GM18505 (cell line): Measurements from ENCODE around the gene GART.
A peak's percentile ranks its signal among the peaks of the same experiment; 100 is the strongest.

ENCODE experiments used
- ATAC-seq: cut with Tn5 transposase; IDR thresholded peaks from one replicate; pipeline ENCODE4 v1.9.1; 2021; ENCODE audit not compliant: unreplicated experiment
- POLR2A ChIP-seq: IDR thresholded peaks from 4 replicates; pipeline ENCODE4 v1.6.1; 2011; ENCODE audit warnings: borderline replicate concordance; ENCODE audit not compliant: insufficient read depth, insufficient read length; ENCODE audit errors: extremely low read depth

The GART gene

DNA sequence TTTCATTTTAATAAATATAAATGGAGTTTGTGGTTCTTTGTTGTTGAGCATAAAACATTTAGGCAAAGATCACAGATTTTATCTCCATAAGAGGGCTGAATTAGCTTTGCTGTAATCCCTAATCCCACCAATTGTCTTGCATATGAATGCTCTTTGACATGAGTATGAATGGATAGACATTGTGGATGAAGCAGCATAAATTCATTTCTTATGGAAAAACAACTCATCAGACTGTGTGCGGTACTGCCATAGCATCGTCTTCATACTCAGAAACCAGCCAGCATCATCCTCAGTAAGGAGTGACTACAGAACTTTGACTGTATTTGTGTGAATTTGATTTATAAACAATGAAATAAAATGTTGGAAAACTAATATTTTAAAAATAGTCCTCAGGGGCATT lies 20.5 kb upstream of the GART start:
- TF ChIP-seq POLR2A: no peak
- ATAC-seq: no peak

DNA sequence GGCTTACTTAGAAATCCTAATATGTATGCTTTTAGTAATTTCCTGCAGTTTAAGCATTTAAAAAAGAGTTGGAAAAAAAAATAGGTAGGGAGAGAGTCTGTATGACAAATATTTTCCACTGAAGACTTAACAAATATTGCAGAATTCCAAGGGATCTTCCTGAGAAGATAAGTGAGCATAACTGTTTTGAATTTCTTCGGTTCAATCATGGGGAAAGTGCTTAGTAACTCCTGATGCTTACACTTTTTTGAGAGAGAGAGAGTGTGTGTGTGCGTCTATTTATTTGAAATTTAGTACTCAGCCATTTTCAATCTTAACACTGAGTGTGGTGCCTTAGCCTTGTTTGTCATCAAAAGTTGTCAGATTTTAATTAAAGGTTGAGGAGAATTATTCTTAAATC lies 19.5 kb upstream of the GART start:
- no peak for TF ChIP-seq POLR2A
- ATAC-seq: no peak

DNA sequence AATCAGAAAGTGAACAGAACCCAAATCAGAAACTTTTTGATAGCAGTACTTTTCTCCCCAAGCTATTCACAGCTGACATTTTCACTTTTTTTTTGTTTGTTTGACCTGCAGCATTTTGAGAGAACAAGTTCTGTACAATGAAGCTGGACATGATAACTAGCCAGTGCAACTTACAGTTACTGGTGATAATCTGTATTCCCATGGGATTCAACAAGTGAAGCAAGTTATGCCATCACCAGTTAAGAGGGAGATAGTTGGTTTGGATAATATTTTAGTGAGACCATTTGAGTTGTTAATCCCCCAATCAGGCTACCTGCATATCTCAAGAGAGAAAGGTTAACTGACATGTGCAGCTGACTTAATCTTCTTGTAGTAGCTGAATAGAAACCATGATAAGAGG lies 19.0 kb upstream of the GART start:
- ATAC-seq: no peak
- no peak for TF ChIP-seq POLR2A

DNA sequence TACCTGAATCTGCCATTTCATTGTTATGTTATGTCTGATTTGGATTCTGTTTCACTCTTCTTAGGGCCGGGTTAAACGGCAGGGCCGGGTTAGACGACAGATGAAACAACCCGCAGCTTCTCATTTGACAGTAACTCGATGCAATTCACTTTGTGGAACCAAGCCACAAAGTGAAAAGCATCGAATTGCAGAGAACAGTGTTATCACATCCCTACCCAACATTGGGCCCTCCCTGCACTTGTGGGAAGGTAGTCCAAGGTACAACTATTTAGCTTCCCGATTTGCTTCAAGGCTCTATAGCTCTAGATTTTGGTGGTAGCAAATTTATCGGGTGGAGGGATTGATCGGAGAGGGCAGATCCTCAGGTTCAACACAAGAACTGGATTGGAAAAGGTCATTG lies 17.9 kb upstream of the GART start:
- TF ChIP-seq POLR2A: no peak

DNA sequence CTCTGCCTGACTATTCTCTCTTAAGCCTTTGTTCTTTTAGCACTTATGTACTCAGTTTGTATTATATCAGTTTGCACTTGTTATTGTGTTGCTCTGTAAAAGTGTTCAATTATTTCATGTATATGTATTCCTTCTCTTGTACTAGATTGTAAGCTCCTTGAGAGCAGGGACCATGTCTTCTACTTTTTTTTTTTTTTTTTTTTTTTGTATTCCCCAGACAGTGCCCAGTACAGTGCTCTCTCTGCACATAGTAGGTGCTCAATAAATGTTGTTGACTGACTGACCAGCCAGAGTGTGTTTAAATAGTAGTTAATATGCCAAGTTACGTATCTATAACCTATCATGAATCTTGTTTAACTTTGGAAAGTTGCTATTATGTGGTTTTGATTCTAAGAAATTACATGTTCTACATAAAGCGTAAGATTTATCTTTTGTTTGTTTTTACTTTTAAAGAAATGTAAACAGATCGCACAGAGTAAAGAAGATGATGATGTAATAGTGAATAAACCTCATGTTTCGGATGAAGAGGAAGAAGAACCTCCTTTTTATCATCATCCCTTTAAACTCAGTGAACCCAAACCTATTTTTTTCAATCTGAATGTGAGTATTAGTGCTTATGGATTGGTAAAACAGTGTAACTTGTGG lies 17.0 kb upstream of the GART start:
- TF ChIP-seq POLR2A: no peak
- no peak for ATAC-seq

More for the DNA sequence above, 17.9 kb upstream of the GART start:
- no peak for ATAC-seq

DNA sequence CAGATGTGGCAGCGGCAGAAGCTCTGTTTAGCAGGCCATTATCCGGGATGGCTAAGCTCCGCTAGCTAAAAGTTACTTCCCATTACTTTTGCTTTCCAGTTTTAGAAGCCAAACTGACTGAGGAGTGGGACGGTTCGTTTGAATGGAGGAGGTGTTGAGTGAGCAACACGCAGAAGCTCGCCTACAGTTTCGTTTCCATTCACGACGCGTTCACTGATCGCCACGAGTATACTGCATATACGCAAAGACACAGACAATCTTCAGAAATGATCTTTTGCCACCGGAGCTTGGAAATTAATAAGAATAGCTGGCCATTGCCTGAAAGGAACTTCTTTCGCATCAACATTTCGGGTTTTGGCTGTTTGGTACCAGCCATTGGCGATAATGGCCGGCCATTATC lies 15.5 kb upstream of the GART start:
- no peak for TF ChIP-seq POLR2A
- ATAC-seq: no peak

DNA sequence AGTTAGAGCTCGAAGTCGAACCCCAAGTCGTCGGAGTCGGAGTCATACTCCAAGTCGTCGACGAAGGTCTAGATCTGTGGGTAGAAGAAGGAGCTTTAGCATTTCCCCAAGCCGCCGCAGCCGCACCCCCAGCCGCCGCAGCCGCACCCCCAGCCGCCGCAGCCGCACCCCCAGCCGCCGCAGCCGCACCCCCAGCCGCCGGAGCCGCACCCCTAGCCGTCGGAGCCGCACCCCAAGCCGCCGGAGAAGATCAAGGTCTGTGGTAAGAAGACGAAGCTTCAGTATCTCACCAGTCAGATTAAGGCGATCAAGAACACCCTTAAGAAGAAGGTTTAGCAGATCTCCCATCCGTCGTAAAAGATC lies 13.0 kb upstream of the GART start:
- no peak for TF ChIP-seq POLR2A
- no peak for ATAC-seq

DNA sequence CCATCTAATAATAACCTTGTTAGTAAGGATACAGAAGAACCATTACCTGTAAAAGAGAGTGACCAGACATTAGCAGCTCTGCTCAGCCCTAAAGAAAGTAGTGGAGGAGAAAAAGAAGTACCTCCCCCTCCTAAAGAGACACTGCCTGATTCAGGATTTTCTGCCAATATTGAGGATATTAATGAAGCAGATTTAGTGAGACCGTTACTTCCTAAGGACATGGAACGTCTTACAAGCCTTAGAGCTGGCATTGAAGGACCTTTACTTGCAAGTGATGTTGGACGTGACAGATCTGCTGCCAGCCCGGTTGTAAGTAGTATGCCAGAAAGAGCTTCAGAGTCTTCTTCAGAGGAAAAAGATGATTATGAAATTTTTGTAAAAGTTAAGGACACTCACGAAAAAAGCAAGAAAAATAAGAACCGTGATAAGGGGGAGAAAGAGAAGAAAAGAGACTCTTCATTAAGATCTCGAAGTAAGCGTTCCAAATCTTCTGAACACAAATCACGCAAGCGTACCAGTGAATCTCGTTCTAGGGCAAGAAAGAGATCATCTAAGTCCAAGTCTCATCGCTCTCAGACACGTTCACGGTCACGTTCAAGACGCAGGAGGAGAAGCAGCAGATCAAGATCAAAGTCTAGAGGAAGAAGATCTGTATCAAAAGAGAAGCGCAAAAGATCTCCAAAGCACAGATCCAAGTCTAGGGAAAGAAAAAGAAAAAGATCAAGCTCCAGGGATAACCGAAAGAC lies 12.5 kb upstream of the GART start:
- TF ChIP-seq POLR2A: no peak
- ATAC-seq: no peak

DNA sequence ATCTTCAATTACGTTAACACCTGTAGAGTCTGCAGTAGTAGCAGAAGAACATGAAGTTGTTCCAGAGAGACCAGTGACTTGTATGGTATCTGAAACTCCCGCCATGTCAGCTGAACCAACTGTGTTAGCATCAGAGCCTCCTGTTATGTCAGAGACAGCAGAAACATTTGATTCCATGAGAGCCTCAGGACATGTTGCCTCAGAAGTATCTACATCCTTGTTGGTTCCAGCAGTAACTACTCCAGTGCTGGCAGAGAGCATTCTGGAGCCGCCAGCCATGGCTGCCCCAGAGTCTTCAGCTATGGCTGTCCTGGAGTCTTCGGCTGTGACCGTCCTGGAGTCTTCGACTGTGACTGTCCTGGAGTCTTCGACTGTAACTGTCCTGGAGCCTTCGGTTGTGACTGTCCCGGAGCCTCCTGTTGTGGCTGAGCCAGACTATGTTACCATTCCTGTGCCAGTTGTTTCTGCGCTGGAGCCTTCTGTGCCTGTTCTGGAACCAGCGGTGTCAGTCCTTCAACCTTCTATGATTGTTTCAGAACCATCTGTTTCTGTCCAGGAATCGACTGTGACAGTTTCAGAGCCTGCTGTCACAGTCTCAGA lies 11.2 kb upstream of the GART start:
- no peak for ATAC-seq
- TF ChIP-seq POLR2A: no peak

DNA sequence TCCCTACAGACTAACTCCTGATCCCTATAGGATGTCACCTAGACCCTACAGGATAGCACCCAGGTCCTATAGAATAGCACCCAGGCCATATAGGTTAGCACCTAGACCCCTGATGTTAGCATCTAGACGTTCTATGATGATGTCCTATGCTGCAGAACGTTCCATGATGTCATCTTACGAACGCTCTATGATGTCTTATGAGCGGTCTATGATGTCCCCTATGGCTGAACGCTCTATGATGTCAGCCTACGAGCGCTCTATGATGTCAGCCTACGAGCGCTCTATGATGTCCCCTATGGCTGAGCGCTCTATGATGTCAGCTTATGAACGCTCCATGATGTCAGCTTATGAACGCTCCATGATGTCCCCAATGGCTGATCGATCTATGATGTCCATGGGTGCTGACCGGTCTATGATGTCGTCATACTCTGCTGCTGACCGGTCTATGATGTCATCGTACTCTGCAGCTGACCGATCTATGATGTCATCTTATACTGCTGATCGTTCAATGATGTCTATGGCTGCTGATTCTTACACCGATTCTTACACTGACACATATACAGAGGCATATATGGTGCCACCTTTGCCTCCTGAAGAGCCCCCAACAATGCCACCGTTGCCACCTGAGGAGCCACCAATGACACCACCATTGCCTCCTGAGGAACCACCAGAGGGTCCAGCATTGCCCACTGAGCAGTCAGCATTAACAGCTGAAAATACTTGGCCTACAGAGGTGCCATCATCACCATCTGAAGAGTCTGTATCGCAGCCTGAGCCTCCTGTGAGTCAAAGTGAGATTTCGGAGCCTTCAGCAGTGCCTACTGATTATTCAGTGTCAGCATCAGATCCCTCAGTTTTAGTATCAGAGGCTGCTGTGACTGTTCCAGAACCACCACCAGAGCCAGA lies 10.4 kb upstream of the GART start:
- no peak for ATAC-seq
- TF ChIP-seq POLR2A: peak; percentile 19

DNA sequence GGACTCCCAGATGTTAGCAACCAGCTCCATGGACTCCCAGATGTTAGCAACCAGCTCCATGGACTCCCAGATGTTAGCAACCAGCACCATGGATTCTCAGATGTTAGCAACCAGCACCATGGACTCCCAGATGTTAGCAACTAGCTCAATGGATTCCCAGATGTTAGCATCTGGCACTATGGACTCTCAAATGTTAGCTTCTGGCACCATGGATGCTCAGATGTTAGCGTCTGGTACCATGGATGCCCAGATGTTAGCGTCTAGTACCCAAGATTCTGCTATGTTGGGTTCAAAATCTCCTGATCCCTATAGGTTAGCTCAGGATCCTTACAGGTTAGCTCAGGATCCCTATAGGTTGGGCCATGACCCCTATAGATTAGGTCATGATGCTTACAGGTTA lies 9.7 kb upstream of the GART start:
- no peak for ATAC-seq
- TF ChIP-seq POLR2A: no peak

DNA sequence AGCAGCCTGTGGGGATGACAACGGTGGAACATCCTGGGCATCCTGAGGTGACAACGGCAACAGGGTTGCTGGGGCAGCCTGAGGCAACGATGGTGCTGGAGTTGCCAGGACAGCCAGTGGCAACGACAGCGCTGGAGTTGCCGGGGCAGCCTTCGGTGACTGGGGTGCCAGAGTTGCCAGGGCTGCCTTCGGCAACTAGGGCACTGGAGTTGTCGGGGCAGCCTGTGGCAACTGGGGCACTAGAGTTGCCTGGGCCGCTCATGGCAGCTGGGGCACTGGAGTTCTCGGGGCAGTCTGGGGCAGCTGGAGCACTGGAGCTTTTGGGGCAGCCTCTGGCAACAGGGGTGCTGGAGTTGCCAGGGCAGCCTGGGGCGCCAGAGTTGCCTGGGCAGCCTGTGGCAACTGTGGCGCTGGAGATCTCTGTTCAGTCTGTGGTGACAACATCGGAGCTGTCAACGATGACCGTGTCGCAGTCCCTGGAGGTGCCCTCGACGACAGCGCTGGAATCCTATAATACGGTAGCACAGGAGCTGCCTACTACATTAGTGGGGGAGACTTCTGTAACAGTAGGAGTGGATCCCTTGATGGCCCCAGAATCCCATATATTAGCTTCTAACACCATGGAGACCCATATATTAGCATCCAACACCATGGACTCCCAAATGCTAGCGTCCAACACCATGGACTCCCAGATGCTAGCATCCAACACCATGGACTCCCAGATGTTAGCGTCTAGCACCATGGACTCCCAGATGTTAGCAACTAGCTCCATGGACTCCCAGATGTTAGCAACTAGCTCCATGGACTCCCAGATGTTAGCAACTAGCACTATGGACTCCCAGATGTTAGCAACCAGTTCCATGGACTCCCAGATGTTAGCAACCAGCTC lies 9.1 kb upstream of the GART start:
- ATAC-seq: no peak
- TF ChIP-seq POLR2A: no peak
